ENCODE data around the gene LIN54. TPM values are rescaled to one million over a fixed set of nuclear protein-coding genes. Genes with fewer than 3 reads are reported as not detected.

The LIN54 gene
- total RNA-seq, 2 donors from 2014 or later, result 2.0 to 2.9 TPM

- H3K4me1 ChIP-seq, result no peaks in the 10 kb centered on the region
Observed at GRCh38 chr4:82968972-82969371, 41.7 kb downstream of the LIN54 start.

GRCh38 chr4:82965763-82966162 lies 44.9 kb downstream of the LIN54 start:
- TF ChIP-seq CTCF (IDR thresholded peaks at IDR 0.05), result no peak
- TF ChIP-seq POLR2A (IDR thresholded peaks at IDR 0.05), result no peak
- WGBS, 2 donors, result 93 to 98% methylated on average over 2 of the region's 2 CpGs
- no peak overlapping the region for H3K27ac ChIP-seq
- ATAC-seq (no peak), DNase-seq (no peak)
- H3K36me3 ChIP-seq (replicated peaks in 1 of 2; ENCODE audit: insufficient read depth in 1 of 2, low read depth in 2 of 2), result no peaks in the 10 kb centered on the region
- no peaks in the 10 kb centered on the region for H3K9me3 ChIP-seq
- intact Hi-C loops (cut with DNase I), result no loop called here
- H3K4me3 ChIP-seq, result no peak overlapping the region
- H3K27me3 ChIP-seq, result no peaks in the 10 kb centered on the region
- no peaks in the 10 kb centered on the region for H3K4me1 ChIP-seq

More at GRCh38 chr4:82968972-82969371, 41.7 kb downstream of the LIN54 start:
- Histone ChIP-seq H3K27ac (no peak overlapping the region), H3K27me3 (no peaks in the 10 kb centered on the region), H3K4me3 (no peak overlapping the region), H3K9me3 (no peaks in the 10 kb centered on the region), H3K36me3 (replicated peaks in 1 of 2; ENCODE audit: insufficient read depth in 1 of 2, low read depth in 2 of 2) (no peaks in the 10 kb centered on the region)
- intact Hi-C loops (cut with DNase I), result no loop called here
- WGBS, 2 donors, result 66 to 79% methylated on average over 4 of the region's 4 CpGs
- ATAC-seq (no peak), DNase-seq (no peak)
- TF ChIP-seq CTCF (IDR thresholded peaks at IDR 0.05) (no peak), POLR2A (IDR thresholded peaks at IDR 0.05) (no peak)

- TF ChIP-seq CTCF (IDR thresholded peaks at IDR 0.05) (no peak), POLR2A (IDR thresholded peaks at IDR 0.05) (no peak)
- 91 to 94% methylated on average over 1 of the region's 1 CpG for WGBS, 2 donors
- H3K27me3 ChIP-seq, result no peaks in the 10 kb centered on the region
- ATAC-seq, result no peak
- no peaks in the 10 kb centered on the region for H3K9me3 ChIP-seq
- DNase-seq, result no peak
- intact Hi-C loops (cut with DNase I), result no loop called here
- H3K36me3 ChIP-seq (replicated peaks in 1 of 2; ENCODE audit: insufficient read depth in 1 of 2, low read depth in 2 of 2), result no peaks in the 10 kb centered on the region
- H3K4me1 ChIP-seq, result no peaks in the 10 kb centered on the region
- H3K27ac ChIP-seq, result no peak overlapping the region
- no peak overlapping the region for H3K4me3 ChIP-seq
Observed at GRCh38 chr4:82957045-82957444, 53.6 kb downstream of the LIN54 start.

GRCh38 chr4:82954212-82954611 lies 56.4 kb downstream of the LIN54 start:
- no peak for DNase-seq
- 94 to 98% methylated on average over 4 of the region's 4 CpGs for WGBS, 2 donors

More at GRCh38 chr4:82954212-82954611, 56.4 kb downstream of the LIN54 start:
- no peaks in the 10 kb centered on the region for H3K36me3 ChIP-seq (replicated peaks in 1 of 2; ENCODE audit: insufficient read depth in 1 of 2, low read depth in 2 of 2)
- H3K4me3 ChIP-seq, result no peak overlapping the region
- H3K4me1 ChIP-seq, result no peaks in the 10 kb centered on the region
- no peaks in the 10 kb centered on the region for H3K9me3 ChIP-seq
- no peak for ATAC-seq
- intact Hi-C loops (cut with DNase I), result no loop called here
- TF ChIP-seq CTCF (IDR thresholded peaks at IDR 0.05), result no peak
- H3K27me3 ChIP-seq, result no peaks in the 10 kb centered on the region
- H3K27ac ChIP-seq, result no peak overlapping the region
